A673 (cell line): ENCODE measurements around the gene FEV.

ENCODE experiments used
- CTCF ChIP-seq: fragments of 300-800, 200-600 bp; sonication (generic); conservative IDR thresholded peaks from 2 replicates; pipeline ENCODE4 v1.5.1; 2017; ENCODE audit warnings: low read depth, mild to moderate bottlenecking, antibody characterized with exemption, low read length, moderate library complexity, mixed read lengths
- EZH2 ChIP-seq: fragments of 200-600 bp; sonication (generic); IDR thresholded peaks from 2 replicates; pipeline ENCODE4 v1.6.1; 2017; ENCODE audit warnings: borderline replicate concordance, low read depth, mild to moderate bottlenecking, mixed read lengths, antibody characterized with exemption, low read length; ENCODE audit not compliant: poor library complexity, severe bottlenecking

GRCh38 chr2:219021591-219021990 lies 36.6 kb upstream of the FEV start:
- TF ChIP-seq CTCF (no peak), EZH2 (no peak)
